ENCODE results near the gene ZBTB3. TPM values are rescaled to one million over a fixed set of nuclear protein-coding genes. Genes with fewer than 3 reads are reported as not detected.

ZBTB3 gene
- total RNA-seq, 4 donors from 2014 or later, result 5.3 to 7.3 (median 5.8) TPM

DNA sequence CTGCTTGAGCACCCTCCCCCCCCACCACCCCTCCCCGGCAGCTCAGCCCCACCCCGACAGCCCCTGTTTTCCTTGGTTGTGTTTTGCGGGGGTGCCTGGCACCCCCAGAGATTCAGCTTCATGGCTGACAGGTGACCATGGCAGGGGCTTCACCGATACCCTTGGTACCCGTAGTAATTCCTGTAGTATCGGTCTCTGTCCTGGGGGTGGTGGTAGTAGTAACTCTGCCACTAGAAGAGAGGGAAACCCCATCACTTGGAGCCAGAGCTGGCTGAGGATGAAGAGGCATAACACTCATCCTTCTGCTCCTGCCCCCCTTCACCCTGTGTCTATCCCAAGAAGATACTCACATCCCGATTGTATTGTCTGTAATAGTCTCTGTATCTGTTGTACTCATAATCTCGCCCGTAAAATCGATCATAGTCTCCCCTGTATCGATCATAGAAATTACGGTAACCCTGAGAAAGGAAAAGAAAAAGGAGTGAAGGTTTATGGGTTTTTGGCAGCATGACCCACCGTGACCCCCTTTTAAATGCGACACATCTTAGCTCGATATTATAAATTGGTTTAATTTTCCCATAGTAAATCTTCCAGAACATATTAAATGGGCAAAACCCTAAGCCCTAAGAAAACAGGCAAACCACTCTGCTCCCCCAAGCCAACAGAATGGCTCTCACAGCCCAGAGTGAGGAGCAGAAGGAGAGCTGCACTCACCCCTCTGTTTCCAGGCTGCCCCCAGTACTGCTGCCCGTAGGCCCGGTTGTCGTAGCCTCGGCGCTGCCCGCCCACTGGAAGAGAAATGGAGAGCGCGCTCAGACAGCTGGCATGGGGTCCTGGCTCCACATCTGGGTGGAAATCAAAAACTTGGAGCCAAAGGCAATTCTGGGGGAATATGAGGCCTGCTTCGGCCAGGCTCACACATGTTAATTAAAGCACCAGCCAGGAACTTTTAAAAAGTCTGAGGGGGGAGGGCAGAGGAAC is 38.5 kb downstream of the ZBTB3 start:
- TF ChIP-seq, protein P1, sequence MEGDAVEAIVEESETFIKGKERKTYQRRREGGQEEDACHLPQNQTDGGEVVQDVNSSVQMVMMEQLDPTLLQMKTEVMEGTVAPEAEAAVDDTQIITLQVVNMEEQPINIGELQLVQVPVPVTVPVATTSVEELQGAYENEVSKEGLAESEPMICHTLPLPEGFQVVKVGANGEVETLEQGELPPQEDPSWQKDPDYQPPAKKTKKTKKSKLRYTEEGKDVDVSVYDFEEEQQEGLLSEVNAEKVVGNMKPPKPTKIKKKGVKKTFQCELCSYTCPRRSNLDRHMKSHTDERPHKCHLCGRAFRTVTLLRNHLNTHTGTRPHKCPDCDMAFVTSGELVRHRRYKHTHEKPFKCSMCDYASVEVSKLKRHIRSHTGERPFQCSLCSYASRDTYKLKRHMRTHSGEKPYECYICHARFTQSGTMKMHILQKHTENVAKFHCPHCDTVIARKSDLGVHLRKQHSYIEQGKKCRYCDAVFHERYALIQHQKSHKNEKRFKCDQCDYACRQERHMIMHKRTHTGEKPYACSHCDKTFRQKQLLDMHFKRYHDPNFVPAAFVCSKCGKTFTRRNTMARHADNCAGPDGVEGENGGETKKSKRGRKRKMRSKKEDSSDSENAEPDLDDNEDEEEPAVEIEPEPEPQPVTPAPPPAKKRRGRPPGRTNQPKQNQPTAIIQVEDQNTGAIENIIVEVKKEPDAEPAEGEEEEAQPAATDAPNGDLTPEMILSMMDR (IDR thresholded peaks at IDR 0.05), result no peak
- DNase-seq (ENCODE audit: low spot score) (no peak), ATAC-seq (ENCODE audit: low FRiP score) (no peak)

DNA sequence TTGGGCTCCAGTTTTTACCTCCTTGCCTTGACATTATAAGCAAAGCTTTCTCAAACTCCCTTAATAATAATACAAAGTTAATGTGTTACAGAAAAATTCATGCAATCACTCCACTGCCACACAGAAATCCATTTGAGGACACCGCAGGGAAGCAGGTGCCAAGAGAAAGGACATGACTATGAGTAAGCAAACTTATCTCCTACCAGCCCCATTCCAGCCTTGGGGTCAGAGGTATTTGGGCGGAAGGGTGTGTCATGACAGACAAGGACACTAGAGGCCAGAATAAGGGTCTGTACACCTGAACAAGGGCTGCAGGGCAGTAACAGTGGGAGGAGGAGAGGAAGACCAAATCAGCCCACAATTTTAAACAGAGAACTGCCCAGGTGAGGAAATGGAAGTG is 40.6 kb downstream of the ZBTB3 start:
- TF ChIP-seq, protein P1 (IDR thresholded peaks at IDR 0.05), result no peak
- no peak for DNase-seq (ENCODE audit: low spot score)
- ATAC-seq (ENCODE audit: low FRiP score), result no peak

DNA sequence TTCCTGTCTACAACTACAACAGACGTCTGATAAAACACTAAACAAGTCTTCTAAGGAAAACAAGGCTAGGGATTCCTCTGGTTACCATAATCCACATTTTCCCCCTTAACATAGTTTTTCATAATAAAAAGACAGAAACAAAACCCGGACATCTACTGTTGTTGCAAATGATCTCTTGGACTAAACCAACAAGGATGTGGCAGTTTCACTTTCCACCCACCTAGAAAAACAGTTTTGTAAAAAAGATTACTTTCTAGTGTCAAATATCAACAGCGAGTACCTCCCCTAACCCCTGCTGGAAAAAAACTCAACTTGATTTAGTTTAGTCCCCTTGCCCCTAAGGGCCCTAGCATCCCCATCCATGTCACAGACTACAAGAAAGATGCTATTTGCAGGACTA is 41.1 kb downstream of the ZBTB3 start:
- DNase-seq (ENCODE audit: low spot score) (no peak), ATAC-seq (ENCODE audit: low FRiP score) (no peak)
- TF ChIP-seq, protein P1 (IDR thresholded peaks at IDR 0.05), result no peak

DNA sequence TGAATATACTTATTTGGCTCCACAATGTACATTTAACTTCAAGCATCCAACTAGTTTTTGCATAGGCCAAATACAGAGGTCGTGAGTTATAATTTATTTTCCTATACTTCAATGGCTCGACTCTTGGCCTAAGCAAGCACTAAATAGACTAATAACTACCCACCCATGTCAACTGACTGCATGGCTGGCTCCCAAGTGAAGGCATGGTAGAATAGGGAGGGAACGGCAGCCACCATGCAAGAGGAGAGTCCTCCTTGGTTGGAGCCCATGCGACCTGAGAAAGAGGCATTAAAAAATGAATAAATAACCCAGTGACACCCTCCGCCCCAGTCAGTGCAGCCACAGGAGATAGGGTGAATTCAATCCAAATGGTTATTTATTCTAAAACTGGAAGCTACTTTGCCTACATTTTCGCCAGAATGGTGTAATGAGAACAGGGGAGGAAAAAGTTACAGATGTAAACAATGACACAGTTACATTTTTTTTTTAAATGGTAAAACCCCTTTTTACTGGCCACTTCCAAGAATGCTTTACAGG is 41.6 kb downstream of the ZBTB3 start:
- ATAC-seq (ENCODE audit: low FRiP score), result no peak
- TF ChIP-seq, protein P1 (IDR thresholded peaks at IDR 0.05), result no peak
- DNase-seq (ENCODE audit: low spot score), result no peak

DNA sequence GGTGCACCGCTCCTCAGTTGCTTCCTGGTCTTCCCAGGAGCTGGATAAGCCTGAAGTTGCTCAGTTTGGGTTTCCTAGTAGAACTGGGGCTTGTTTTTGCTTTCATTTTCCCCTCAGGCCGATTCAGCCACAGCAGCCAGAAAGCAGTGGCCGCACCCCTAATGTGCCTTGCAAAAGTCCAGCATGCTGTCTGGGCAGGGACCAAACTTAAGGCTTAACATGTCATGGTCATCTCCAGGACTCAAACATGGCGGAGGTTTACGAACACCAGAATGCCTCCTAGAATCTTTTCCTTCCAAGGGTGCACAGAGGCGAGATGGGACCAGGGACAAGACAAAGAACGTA is 44.0 kb downstream of the ZBTB3 start:
- DNase-seq (ENCODE audit: low spot score), result no peak
- ATAC-seq (ENCODE audit: low FRiP score), result no peak
- TF ChIP-seq, protein P1 (IDR thresholded peaks at IDR 0.05), result no peak

GRCh38 chr11:62709247-62710000 is 44.5 kb downstream of the ZBTB3 start:
- TF ChIP-seq, protein P1 (IDR thresholded peaks at IDR 0.05), result no peak
- DNase-seq (ENCODE audit: low spot score) (peak; percentile 89), ATAC-seq (ENCODE audit: low FRiP score) (peak; percentile 90)
